HG03066 (cell line): ENCODE data around the gene PGAM2.

Experiments
- ATAC-seq: cut with Tn5 transposase; IDR thresholded peaks from one replicate; pipeline ENCODE4 v1.9.1; 2021; ENCODE audit warnings: low read depth; ENCODE audit not compliant: unreplicated experiment

The PGAM2 gene

GRCh38 chr7:44086627-44087026 lies 21.3 kb upstream of the PGAM2 start:
- ATAC-seq, result no peak

GRCh38 chr7:44085546-44085945 lies 20.2 kb upstream of the PGAM2 start:
- ATAC-seq, result no peak

DNA sequence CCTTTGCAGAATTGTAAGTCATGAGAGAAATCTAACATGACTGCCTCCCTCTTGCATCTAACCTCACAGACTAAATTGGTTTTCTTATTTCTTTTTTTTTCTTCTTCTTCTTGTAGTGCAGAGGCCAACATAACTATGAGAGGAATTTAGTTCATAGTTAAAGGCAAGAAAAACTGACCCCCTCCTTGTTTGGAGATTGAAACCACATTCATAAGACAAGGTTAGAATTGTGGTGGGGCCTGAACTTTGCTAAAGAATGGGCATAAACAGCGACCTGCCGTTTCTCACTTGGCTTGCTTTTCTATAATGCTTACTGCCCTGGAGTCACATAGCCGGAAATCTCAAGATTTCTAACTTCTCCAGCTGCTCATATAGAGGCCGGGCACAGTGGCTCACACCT lies 19.3 kb upstream of the PGAM2 start:
- ATAC-seq, result no peak

DNA sequence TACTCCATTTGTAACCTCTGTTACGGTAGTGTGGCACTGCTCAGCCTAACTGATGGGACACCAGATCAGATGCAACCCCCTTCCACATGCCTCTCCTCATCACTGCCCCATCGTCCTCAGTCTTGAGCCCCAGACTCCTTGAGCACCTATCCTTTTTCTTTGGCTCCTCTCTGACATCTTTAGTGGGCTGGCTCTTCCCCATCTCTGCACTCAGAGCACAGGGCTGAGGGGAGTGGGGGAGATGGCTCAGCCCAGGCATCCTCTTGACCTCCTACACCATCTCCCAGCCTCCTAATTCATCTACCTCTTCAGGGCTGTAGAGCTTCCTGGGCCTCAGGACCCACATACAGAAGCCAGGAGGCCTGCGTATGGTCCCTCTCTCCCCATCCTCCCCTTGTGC lies 18.4 kb upstream of the PGAM2 start:
- ATAC-seq, result no peak

DNA sequence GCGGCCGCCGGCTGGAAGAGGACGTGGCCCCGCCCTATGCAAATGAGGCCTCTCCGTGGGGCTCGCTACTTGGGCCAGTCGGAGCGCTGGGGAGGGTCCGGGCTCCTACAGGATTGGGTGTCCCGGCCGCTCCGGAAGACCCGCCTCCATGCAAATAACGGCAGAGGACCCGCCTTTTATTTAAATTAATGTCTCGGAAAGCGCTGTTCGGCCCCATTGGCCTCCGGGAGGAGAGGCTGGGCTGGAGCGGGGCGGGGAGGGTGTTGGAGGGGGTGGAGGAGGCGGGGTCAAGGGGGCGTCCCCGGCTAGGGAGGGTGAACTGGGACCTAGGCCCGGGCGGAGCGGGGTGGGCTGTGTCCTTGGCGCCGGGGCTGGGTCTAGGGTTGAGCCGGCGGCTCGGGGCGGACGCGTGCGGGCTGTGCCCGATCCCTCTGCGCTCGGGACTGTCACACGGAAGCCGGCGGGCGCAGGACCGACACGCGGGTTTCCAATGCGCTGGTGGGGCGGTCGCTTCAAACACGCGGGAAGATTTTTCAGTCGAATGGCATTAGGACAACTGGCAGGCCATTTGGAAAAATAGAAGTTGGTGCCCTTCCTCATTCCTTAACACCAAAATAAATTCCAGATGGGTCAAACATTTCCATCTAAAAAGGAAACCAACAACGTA lies 17.3 kb upstream of the PGAM2 start:
- ATAC-seq, result peak; percentile 93

DNA sequence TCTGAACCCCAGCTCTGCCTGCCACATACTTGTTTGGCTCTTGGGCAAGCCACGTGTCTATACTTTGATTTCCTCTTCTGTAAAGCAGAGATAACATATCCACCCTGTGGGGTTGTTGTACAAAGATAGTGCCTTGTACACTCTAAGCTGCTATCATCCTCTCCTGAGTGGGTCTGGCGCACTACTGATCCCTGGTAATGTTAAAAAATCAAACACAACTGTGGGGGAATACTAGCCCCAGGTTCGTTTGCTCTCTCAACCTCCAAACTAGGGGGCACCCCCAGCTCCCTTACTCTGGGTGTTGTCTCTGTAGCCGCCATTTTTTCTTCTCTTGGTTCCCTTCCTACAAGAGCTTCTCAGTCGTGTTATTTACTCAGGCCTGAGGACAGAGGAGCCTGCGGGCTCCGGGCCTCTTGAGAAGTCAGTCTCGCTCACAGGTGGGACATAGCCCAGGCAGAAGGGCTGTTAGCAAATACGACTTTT lies 15.9 kb upstream of the PGAM2 start:
- no peak for ATAC-seq

- ATAC-seq, result no peak
Observed at GRCh38 chr7:44080686-44081265, 15.4 kb upstream of the PGAM2 start.

DNA sequence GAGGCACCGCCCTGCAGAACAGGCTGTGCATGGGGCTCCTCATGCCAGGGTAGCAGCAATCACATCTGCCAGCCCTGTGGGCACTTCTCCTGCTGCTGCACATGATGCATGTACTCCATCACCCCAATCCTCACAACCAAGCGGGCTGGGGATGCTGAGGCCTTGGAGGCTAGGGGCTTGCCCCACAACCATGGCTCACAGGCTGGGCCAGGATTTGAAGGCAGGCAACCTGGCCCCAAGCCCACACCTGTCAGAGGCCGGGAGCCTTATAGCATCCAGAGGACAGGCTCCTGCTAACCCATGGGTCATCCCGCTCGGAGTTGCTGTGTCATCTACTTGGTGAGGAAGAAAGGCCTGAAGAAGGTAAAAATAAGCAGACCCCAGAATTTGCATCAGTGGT lies 14.8 kb upstream of the PGAM2 start:
- ATAC-seq, result no peak

DNA sequence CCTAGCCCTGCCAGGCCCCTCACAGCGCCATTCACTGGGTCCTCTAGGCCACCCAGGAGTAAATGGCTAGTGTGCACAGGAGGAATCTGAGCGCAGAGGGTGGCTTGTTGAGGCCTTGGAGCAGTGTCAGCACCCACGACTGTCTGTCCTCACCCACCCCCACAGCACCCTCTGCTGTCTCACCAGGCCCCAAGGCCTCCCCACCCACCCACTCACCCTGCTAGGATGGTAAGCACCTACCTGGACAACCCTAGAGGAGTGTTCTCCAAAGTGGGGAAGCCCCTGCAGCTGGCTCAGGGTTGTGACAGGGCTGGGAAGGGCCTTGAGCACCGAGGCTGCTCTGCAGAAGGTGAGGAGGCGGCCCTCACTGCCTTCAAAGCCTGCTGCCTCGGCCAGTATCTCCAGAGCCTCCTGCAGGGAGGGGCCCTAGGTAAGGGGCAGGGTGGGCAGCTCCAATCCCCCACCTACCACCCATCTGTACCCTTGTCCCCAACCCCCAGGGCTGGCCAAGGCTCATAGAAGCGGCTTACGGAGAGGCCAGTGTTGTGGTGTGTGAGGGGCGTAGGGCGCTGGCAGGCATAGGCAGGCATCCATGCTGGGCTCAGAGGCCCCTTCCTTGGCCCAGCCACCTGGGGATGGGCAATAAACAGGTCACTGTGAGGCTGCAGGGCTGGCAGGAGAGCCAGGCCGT lies 14.1 kb upstream of the PGAM2 start:
- ATAC-seq, result no peak

DNA sequence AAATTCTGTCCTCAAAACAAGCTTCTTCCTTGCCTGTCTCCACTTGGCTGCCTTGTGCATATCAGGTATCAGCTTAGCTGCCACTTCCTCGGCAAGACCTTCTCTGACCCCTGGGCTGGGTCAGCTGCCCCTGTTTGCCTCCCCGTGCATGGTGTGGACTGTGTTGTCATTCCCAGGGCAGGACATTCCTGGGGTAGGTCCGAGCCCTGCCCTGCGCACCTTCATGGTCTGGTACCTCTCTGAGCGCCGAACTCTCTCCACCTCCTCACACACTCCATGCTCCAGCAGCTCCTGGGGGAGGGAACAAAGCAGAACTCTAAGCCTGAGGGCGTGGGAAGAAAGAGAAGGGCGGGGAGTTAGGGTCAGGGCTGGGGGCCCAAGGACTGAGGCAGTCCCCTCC lies 13.2 kb upstream of the PGAM2 start:
- ATAC-seq, result no peak

GRCh38 chr7:44077681-44078091 lies 12.3 kb upstream of the PGAM2 start:
- ATAC-seq, result no peak

DNA sequence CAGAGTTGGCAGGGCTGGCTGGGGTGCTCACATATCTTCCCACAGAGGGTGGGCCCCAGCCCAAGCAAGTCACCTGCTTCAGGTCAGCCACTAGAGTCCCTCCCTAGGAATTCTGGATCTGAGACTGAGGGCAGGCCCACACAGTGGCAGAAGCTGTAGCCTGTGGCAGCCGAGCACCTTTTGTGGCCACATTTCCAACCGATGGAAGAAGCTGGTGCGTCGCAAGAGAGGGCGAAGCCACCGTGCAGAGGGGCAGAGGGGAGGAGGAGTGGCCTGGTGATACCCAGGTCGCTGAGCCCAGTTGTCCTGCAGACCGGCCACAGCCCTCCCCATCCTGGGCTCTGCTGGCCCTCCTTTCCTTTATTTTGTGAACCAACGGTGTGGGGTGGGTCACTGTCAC lies 11.7 kb upstream of the PGAM2 start:
- no peak for ATAC-seq

DNA sequence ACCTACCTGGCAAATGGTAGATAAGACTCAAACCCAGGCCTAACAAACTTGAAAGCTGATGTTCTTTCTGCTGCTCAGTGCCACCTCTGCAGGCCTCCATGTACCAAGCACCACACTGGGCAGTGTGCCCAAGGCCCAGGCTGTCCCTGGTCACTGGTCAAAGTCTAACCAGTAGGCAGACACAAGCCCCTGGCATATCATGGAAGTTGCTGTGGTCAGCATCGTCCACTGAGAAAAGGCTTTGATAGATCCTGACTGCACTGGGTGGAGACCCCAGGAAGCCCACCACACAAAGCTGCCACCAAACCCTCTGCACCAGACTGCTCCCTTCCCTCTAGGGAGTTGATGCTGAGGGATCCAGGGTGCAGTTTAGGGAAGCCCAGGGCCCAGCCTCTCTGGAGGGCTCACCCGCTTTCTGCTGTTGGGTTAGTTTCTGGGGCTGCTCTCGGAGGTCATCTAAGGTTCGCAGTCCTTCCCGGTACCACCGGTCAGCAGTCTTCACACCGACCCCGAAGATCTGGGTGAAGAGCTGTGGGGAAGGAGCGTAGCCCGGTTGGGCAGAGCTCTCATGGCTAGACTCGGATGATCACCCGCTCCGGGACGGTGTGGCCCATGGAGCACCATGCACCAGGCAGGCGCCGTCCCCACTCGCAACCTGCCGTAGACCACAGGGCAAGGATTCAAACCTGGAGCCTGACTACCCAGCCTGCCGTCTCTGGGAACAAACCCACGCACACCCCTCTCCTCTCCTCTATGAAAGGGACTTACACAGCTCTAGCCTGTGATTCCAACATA lies 10.9 kb upstream of the PGAM2 start:
- no peak for ATAC-seq

- no peak for ATAC-seq
Observed at GRCh38 chr7:44075296-44076075, 10.1 kb upstream of the PGAM2 start.

GRCh38 chr7:44074349-44074695 lies 9.0 kb upstream of the PGAM2 start:
- no peak for ATAC-seq

DNA sequence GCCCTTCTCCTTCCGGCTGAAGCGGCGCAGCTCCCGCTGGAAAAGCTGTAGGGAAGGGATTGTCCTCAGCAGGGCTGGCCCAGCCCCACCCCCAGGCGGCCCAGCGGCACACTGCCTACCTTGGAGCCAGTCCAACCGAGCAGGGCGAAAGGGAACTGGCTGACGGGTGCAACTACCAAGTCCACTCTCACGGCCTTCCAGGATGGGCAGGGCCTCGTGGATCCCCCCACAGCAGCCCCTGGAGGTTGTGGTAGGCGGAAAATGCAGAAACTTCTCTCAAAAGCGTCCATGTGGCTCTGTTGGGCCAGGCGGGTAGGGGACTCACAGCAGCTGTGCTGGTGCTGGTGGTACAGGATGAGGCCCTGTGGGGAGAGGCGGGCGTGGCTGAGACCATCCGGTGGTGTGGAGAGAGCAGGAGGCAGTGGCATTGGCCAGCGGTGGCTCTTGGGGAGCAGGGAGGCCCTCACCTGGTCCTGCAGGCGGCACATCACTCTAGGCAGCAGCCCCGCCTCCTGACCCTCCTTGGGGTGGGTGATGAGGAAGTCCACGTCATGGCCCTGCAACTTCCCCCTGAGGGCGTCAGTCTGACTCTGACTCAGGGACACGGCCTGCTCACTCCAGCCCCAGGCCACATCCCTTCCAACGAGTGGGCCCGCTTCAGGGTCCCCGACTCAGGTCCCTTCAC lies 8.4 kb upstream of the PGAM2 start:
- no peak for ATAC-seq

- ATAC-seq, result no peak
Observed at GRCh38 chr7:44072364-44073231, 7.2 kb upstream of the PGAM2 start.

DNA sequence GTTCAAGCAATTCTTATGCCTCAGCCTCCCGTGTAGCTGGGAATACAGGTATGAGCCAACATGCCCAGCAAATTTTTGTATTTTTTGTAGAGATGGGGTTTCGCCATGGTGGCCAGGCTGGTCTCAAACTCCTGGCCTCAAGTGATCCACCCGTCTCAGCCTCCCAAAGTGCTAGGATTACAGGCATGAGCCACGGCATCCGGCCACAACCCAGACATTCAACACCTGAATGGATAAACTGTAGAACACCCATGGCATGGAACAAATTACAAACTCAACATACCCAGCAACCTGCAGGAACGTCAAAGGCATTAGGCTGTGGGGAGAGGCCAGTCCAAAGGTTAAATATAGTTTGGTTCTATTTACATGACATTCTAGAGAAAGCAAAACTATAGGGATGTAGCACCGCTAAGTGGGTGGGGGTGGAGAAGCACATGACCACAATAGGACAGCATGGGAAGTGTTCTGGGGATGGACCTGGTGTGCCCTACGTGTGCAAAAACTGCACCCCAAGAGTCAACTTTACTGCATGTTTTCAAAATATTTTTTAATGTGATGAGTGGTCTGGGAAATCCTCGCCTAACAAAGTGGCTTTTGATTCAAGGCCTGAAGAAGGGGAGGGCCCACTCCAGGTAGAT lies 6.5 kb upstream of the PGAM2 start:
- ATAC-seq, result no peak

GRCh38 chr7:44068054-44068453 lies 2.7 kb upstream of the PGAM2 start:
- no peak for ATAC-seq
